ENCODE measurements around the gene DEUP1.

Gene DEUP1

GRCh38 chr11:93330446-93330984 is at the start of gene DEUP1:
Gene DEUP1, plus strand, starts transcription at chr11:93330742. Its CDS starts 1,518 bp downstream, at chr11:93332260.
- no peak for DNase-seq (ENCODE audit: low read depth)
- in situ Hi-C loops (cut with HindIII; ENCODE audit: low sequenced_read_pairs), result no loop called here
- no peak for TF ChIP-seq CTCF (IDR thresholded peaks at IDR 0.05; ENCODE audit: low read depth, low read length, missing control alignments)
- H3K4me3 ChIP-seq (ENCODE audit: low read depth, low read length), result peak within 1 kb of the TSS; percentile 40

GRCh38 chr11:93285430-93285829 is 45.1 kb upstream of the DEUP1 start:
- in situ Hi-C loops (cut with HindIII; ENCODE audit: low sequenced_read_pairs), result no loop called here
- no peak for TF ChIP-seq CTCF (IDR thresholded peaks at IDR 0.05; ENCODE audit: low read depth, low read length, missing control alignments)
- H3K4me3 ChIP-seq (ENCODE audit: low read depth, low read length), result no peak overlapping the region
- DNase-seq (ENCODE audit: low read depth), result no peak

- no peak for DNase-seq (ENCODE audit: low read depth)
- in situ Hi-C loops (cut with HindIII; ENCODE audit: low sequenced_read_pairs), result no loop called here
- no peak overlapping the region for H3K4me3 ChIP-seq (ENCODE audit: low read depth, low read length)
- no peak for TF ChIP-seq CTCF (IDR thresholded peaks at IDR 0.05; ENCODE audit: low read depth, low read length, missing control alignments)
These were observed 43.1 kb upstream of the DEUP1 start for GRCh38 chr11:93287434-93287833.

GRCh38 chr11:93288079-93288478 is 42.5 kb upstream of the DEUP1 start:
- in situ Hi-C loops (cut with HindIII; ENCODE audit: low sequenced_read_pairs), result no loop called here
- TF ChIP-seq CTCF (IDR thresholded peaks at IDR 0.05; ENCODE audit: low read depth, low read length, missing control alignments), result no peak
- H3K4me3 ChIP-seq (ENCODE audit: low read depth, low read length), result no peak overlapping the region
- no peak for DNase-seq (ENCODE audit: low read depth)

- no peak for DNase-seq (ENCODE audit: low read depth)
- TF ChIP-seq CTCF (IDR thresholded peaks at IDR 0.05; ENCODE audit: low read depth, low read length, missing control alignments), result no peak
- in situ Hi-C loops (cut with HindIII; ENCODE audit: low sequenced_read_pairs), result no loop called here
- no peak overlapping the region for H3K4me3 ChIP-seq (ENCODE audit: low read depth, low read length)
These were observed 41.8 kb upstream of the DEUP1 start for GRCh38 chr11:93288767-93289166.

GRCh38 chr11:93289782-93290463 is 40.6 kb upstream of the DEUP1 start:
- in situ Hi-C loops (cut with HindIII; ENCODE audit: low sequenced_read_pairs), result no loop called here
- no peak for DNase-seq (ENCODE audit: low read depth)

More at GRCh38 chr11:93289782-93290463, 40.6 kb upstream of the DEUP1 start:
- TF ChIP-seq CTCF (IDR thresholded peaks at IDR 0.05; ENCODE audit: low read depth, low read length, missing control alignments), result no peak
- no peak overlapping the region for H3K4me3 ChIP-seq (ENCODE audit: low read depth, low read length)
